ENCODE data around the gene ZNF619. TPM values are rescaled to one million over a fixed set of nuclear protein-coding genes. Genes with fewer than 3 reads are reported as not detected.
A peak's percentile ranks its signal among the peaks of the same experiment; 100 is the strongest.

The ZNF619 gene
- total RNA-seq, 1 donor, result 5.2 TPM

DNA sequence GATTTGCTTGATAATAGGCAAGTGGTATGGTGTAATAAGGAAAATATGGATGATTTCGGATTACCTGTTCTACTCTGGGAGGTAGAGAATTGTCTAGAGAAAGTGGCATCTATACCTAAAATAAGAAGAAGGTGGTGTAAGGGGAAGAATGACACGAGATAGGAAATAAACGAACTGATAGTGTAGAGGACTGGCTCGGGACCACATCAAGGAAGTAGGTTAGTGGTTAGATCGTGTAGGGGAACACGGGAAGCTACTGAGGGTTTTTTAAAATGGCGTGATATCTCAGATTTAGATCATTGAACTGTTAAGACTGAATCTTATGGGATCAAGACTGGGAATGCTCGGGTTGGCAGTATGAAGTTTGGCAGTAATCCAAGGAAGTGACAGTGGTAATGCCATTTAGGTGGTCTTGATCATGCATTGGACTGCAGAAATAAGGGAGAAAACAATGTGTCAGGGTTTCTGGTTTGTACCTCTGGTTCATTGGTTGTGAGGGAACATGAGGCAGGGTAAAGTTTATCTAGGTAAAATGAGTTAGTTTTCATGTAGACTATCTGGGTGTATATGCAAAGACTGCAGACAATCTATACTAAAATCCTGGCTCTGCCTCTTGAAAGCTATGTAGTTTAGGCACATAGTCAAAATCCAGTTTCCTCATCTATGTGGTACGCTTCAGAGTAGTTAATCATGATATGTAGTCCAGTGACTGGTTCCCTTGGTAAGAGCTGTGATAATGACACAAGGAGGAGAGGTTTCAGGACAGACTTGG, 12.4 kb upstream of the ZNF619 start:
- no peak overlapping the region for H3K4me3 ChIP-seq (ENCODE audit: low read depth, low read length)
- TF ChIP-seq, protein P1, sequence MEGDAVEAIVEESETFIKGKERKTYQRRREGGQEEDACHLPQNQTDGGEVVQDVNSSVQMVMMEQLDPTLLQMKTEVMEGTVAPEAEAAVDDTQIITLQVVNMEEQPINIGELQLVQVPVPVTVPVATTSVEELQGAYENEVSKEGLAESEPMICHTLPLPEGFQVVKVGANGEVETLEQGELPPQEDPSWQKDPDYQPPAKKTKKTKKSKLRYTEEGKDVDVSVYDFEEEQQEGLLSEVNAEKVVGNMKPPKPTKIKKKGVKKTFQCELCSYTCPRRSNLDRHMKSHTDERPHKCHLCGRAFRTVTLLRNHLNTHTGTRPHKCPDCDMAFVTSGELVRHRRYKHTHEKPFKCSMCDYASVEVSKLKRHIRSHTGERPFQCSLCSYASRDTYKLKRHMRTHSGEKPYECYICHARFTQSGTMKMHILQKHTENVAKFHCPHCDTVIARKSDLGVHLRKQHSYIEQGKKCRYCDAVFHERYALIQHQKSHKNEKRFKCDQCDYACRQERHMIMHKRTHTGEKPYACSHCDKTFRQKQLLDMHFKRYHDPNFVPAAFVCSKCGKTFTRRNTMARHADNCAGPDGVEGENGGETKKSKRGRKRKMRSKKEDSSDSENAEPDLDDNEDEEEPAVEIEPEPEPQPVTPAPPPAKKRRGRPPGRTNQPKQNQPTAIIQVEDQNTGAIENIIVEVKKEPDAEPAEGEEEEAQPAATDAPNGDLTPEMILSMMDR (IDR thresholded peaks at IDR 0.05; ENCODE audit: insufficient read depth, low read depth, low read length), result no peak
- no peak for DNase-seq (ENCODE audit: low read depth)

DNA sequence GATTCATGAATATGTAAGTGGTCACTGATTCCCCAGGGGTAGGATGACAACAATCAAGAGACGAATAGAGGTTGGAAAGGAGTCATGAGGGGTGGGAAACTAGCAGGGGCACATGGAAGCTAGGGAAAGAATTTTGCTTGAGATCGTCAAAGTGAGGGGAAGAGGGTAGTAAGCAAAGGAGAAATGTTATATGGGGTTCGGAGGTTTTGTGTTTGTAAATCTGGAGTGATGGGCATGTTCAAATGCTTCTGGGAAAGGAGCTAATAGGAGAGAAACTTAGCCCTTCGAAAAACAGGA, 11.9 kb upstream of the ZNF619 start:
- H3K4me3 ChIP-seq (ENCODE audit: low read depth, low read length), result no peak overlapping the region
- DNase-seq (ENCODE audit: low read depth), result no peak
- TF ChIP-seq, protein P1 (IDR thresholded peaks at IDR 0.05; ENCODE audit: insufficient read depth, low read depth, low read length), result no peak

GRCh38 chr3:40465456-40465855, 11.5 kb upstream of the ZNF619 start:
- H3K4me3 ChIP-seq (ENCODE audit: low read depth, low read length), result no peak overlapping the region
- TF ChIP-seq, protein P1 (IDR thresholded peaks at IDR 0.05; ENCODE audit: insufficient read depth, low read depth, low read length), result no peak
- no peak for DNase-seq (ENCODE audit: low read depth)

DNA sequence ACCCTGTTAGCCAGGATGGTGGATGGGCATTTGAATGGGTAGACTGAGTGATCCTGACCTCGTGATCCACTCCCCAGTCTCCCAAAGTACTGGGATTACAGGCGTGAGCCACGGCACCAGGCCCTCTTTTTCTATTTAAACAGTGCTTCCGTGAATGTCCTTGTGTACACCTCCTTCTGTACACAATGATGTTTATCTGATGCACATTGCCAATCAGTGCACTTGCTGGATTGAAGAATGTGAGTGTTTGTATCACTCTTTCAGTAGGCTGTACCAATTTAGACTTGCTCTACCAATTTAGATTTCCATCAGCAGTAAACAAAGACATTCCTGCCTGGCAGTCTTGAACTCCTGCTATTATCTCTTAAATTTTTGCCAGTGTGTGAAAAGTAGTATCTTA, 8.9 kb upstream of the ZNF619 start:
- DNase-seq (ENCODE audit: low read depth), result no peak
- H3K4me3 ChIP-seq (ENCODE audit: low read depth, low read length), result no peak overlapping the region
- TF ChIP-seq, protein P1 (IDR thresholded peaks at IDR 0.05; ENCODE audit: insufficient read depth, low read depth, low read length), result no peak

GRCh38 chr3:40470701-40471100, 6.2 kb upstream of the ZNF619 start:
- DNase-seq (ENCODE audit: low read depth), result no peak
- TF ChIP-seq, protein P1 (IDR thresholded peaks at IDR 0.05; ENCODE audit: insufficient read depth, low read depth, low read length), result no peak
- H3K4me3 ChIP-seq (ENCODE audit: low read depth, low read length), result no peak overlapping the region

- TF ChIP-seq, protein P1 (IDR thresholded peaks at IDR 0.05; ENCODE audit: insufficient read depth, low read depth, low read length), result no peak
- peak overlapping the region; percentile 79 for H3K4me3 ChIP-seq (ENCODE audit: low read depth, low read length)
- no peak for DNase-seq (ENCODE audit: low read depth)
Measured at GRCh38 chr3:40477666-40478065, 744 bp downstream of the ZNF619 start.

- no peak overlapping the region for H3K4me3 ChIP-seq (ENCODE audit: low read depth, low read length)
- TF ChIP-seq, protein P1 (IDR thresholded peaks at IDR 0.05; ENCODE audit: insufficient read depth, low read depth, low read length), result no peak
- DNase-seq (ENCODE audit: low read depth), result no peak
Measured at GRCh38 chr3:40487172-40487571, 10.2 kb downstream of the ZNF619 start.
